Uterus (tissue), 2 donors: ENCODE data around the gene PARP9.

ENCODE experiments used
- CTCF ChIP-seq, 4 experiments: fragments of 200-600 bp in 2 of 4; fragments of 450-650 bp in 2 of 4; sonication (generic) in 2 of 4; IDR thresholded peaks; one replicate each; pipeline ENCODE4 v1.5.1; 2016 to 2019; ENCODE audit warnings: antibody characterized with exemption in 4 of 4, mild to moderate bottlenecking in 2 of 4, moderate library complexity in 1 of 4
- POLR2A ChIP-seq, 2 donors: fragments of 450-650 bp; IDR thresholded peaks; one replicate each; pipeline ENCODE4 v1.6.1; 2016; ENCODE audit warnings: antibody characterized with exemption in 2 of 2, mild to moderate bottlenecking in 1 of 2, moderate library complexity in 1 of 2

DNA sequence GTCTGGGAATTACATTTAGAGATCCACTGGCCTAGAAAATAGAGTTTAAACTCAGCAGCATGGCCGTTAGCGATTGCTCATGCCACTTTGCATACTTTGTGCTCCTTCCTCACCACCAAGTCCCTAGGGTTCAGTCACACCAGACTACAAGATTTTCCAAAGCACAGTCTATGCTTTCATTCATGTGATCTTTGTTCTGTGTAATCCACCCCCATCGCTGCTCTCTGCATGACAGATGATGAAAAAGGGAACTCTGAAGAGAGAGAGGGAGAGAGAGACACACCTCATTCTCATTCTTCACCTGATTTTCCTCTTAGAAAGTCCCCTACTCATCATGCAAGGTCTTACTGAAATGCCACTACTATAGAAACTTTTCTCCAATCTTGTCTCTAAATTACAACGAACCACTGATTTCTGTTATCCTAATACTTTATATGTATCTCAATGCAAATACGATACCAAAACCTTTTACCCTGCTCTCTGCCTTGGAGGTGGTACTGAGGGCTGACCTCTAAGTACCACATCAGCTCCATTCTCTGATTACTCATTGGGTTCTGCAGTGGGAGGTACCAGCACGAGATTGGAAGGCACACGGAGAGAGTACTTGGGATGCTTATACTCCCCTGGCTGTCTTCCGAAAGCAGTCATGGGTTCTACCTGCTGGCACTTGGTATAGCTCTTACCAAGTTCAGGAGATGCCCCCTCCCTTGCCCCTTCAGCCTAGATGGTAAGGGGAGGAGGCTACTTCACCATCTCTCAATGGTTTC lies 12.3 kb upstream of the PARP9 start:
- TF ChIP-seq CTCF (IDR thresholded peaks at IDR 0.05): no peak
- TF ChIP-seq POLR2A (IDR thresholded peaks at IDR 0.05): no peak
